Gastrocnemius medialis (tissue), 4 donors: ENCODE measurements around the gene VIPAS39.

Experiments
- POLR2A ChIP-seq, 2 donors: fragments of 450-650 bp; IDR thresholded peaks; one replicate each; pipeline ENCODE4 v1.6.1; 2017; ENCODE audit warnings: antibody characterized with exemption in 2 of 2, mild to moderate bottlenecking in 2 of 2, moderate library complexity in 2 of 2
- TF ChIP-seq, protein P1 (sequence below), 5 experiments: fragments of 450-650 bp in 3 of 5; fragments of 200-600 bp in 2 of 5; sonication (generic) in 2 of 5; IDR thresholded peaks in 4 of 5; conservative IDR thresholded peaks in 1 of 5; 1 replicate in 4 of 5; 2 replicates in 1 of 5; pipeline ENCODE4 v1.5.1; 2016 to 2019; ENCODE audit warnings: antibody characterized with exemption in 5 of 5, mild to moderate bottlenecking in 3 of 5, moderate library complexity in 3 of 5

- TF ChIP-seq, protein P1, sequence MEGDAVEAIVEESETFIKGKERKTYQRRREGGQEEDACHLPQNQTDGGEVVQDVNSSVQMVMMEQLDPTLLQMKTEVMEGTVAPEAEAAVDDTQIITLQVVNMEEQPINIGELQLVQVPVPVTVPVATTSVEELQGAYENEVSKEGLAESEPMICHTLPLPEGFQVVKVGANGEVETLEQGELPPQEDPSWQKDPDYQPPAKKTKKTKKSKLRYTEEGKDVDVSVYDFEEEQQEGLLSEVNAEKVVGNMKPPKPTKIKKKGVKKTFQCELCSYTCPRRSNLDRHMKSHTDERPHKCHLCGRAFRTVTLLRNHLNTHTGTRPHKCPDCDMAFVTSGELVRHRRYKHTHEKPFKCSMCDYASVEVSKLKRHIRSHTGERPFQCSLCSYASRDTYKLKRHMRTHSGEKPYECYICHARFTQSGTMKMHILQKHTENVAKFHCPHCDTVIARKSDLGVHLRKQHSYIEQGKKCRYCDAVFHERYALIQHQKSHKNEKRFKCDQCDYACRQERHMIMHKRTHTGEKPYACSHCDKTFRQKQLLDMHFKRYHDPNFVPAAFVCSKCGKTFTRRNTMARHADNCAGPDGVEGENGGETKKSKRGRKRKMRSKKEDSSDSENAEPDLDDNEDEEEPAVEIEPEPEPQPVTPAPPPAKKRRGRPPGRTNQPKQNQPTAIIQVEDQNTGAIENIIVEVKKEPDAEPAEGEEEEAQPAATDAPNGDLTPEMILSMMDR (IDR thresholded peaks at IDR 0.05 in 4 of 5, conservative IDR thresholded peaks at IDR 0.05 in 1 of 5), result no peak
- TF ChIP-seq POLR2A (IDR thresholded peaks at IDR 0.05), result peak in 1 of 2 donors; percentile 58
Observed at GRCh38 chr14:77457115-77457521, 283 bp downstream of the VIPAS39 start.
